HG02623 (cell line): ENCODE data around the gene CYP2A7.
"Not testable (repeated sequence)": the region's sequence is repeated elsewhere in the genome, so short reads cannot be mapped to it uniquely, and the experiment has no call there.

Experiments used
- ATAC-seq: cut with Tn5 transposase; IDR thresholded peaks from one replicate; pipeline ENCODE4 v1.9.1; 2021; ENCODE audit warnings: moderate library complexity; ENCODE audit not compliant: unreplicated experiment

The CYP2A7 gene

GRCh38 chr19:40900521-40900920 lies 18.5 kb upstream of the CYP2A7 start:
- ATAC-seq: not testable (repeated sequence)

- ATAC-seq: not testable (repeated sequence)
Measured at GRCh38 chr19:40899964-40900363, 17.9 kb upstream of the CYP2A7 start.

GRCh38 chr19:40896843-40897789 lies 15.1 kb upstream of the CYP2A7 start:
- not testable (repeated sequence) for ATAC-seq

- no peak for ATAC-seq
Measured at GRCh38 chr19:40896418-40896796, 14.4 kb upstream of the CYP2A7 start.

GRCh38 chr19:40893112-40893511 lies 11.1 kb upstream of the CYP2A7 start:
- no peak for ATAC-seq

GRCh38 chr19:40889366-40889765 lies 7.3 kb upstream of the CYP2A7 start:
- ATAC-seq: no peak

GRCh38 chr19:40888191-40888590 lies 6.2 kb upstream of the CYP2A7 start:
- ATAC-seq: no peak

- not testable (repeated sequence) for ATAC-seq
Measured at GRCh38 chr19:40884187-40884931, 2.3 kb upstream of the CYP2A7 start.

GRCh38 chr19:40879349-40879748 lies 2.7 kb downstream of the CYP2A7 start:
- not testable (repeated sequence) for ATAC-seq

- not testable (repeated sequence) for ATAC-seq
Measured at GRCh38 chr19:40875526-40875951, 6.5 kb downstream of the CYP2A7 start.

- ATAC-seq: not testable (repeated sequence)
Measured at GRCh38 chr19:40874874-40875273, 7.2 kb downstream of the CYP2A7 start.

- not testable (repeated sequence) for ATAC-seq
Measured at GRCh38 chr19:40873873-40874272, 8.2 kb downstream of the CYP2A7 start.

- no peak for ATAC-seq
Measured at GRCh38 chr19:40872209-40872608, 9.8 kb downstream of the CYP2A7 start.

- ATAC-seq: no peak
Measured at GRCh38 chr19:40867701-40868100, 14.3 kb downstream of the CYP2A7 start.

- ATAC-seq: not testable (repeated sequence)
Measured at GRCh38 chr19:40864739-40865496, 17.1 kb downstream of the CYP2A7 start.

GRCh38 chr19:40862785-40863184 lies 19.2 kb downstream of the CYP2A7 start:
- no peak for ATAC-seq

GRCh38 chr19:40862333-40862732 lies 19.7 kb downstream of the CYP2A7 start:
- no peak for ATAC-seq

GRCh38 chr19:40858109-40858508 lies 23.9 kb downstream of the CYP2A7 start:
- no peak for ATAC-seq

GRCh38 chr19:40852467-40853152 lies 29.4 kb downstream of the CYP2A7 start:
- not testable (repeated sequence) for ATAC-seq

GRCh38 chr19:40850277-40850676 lies 31.8 kb downstream of the CYP2A7 start, which contains the start of gene CYP2A6:
TSS of gene CYP2A6 (minus strand) at chr19:40850447. CDS start at chr19:40850426, 21 bp downstream.
- ATAC-seq: not testable (repeated sequence)
